GM18873 (cell line): Measurements from ENCODE around the gene PLEKHO2.

Experiments used
- ATAC-seq: cut with Tn5 transposase; IDR thresholded peaks from one replicate; pipeline ENCODE4 v1.9.1; 2021; ENCODE audit warnings: mild to moderate bottlenecking, moderate library complexity, moderate number of reproducible peaks; ENCODE audit not compliant: unreplicated experiment, low FRiP score

Gene PLEKHO2

DNA sequence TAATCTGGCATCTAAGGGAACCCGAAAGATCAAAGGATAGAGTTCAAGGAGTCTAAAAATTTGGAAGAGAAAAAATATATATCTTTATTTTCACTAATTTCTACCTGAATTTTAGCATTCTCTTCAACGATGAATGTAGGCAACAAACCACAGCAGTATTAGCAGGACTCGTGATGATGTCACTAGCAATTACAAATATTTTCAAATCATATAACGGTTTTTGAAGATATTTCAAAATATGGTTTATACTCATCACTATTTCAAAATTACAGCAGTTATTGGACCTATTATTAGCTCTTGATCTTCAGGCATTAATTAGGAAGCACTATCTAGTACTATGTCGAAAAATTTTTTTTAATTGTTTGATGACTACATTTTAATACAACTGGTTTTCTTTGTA lies 43.0 kb downstream of the PLEKHO2 start:
- no peak for ATAC-seq

- no peak for ATAC-seq
These were observed 46.6 kb downstream of the PLEKHO2 start for GRCh38 chr15:64888336-64888735.

DNA sequence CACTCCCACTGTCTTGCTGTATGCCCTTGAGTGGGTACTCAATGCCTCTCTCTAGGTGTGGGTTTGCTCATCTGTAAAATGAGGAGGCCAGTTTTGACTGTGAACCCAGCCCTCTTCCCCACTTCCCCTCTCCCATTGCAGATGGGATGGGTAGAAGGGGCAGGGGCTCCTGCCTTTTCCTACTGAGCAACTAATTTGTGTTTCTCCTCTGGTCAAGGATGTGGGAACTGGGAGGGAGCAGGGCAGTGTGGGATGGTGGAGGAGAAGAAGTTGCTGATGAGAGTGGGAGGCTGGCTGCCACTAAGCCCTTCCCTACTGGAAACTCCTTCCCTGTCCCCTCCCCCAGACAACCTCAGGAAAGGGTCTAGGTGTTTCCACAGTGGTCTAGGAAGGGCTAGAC lies 49.8 kb downstream of the PLEKHO2 start:
- ATAC-seq: no peak

GRCh38 chr15:64892847-64893403 lies 51.2 kb downstream of the PLEKHO2 start:
- no peak for ATAC-seq

- peak; percentile 55 for ATAC-seq
These were observed 52.0 kb downstream of the PLEKHO2 start for GRCh38 chr15:64893481-64894394.

- no peak for ATAC-seq
These were observed 52.8 kb downstream of the PLEKHO2 start for GRCh38 chr15:64894395-64895056.

DNA sequence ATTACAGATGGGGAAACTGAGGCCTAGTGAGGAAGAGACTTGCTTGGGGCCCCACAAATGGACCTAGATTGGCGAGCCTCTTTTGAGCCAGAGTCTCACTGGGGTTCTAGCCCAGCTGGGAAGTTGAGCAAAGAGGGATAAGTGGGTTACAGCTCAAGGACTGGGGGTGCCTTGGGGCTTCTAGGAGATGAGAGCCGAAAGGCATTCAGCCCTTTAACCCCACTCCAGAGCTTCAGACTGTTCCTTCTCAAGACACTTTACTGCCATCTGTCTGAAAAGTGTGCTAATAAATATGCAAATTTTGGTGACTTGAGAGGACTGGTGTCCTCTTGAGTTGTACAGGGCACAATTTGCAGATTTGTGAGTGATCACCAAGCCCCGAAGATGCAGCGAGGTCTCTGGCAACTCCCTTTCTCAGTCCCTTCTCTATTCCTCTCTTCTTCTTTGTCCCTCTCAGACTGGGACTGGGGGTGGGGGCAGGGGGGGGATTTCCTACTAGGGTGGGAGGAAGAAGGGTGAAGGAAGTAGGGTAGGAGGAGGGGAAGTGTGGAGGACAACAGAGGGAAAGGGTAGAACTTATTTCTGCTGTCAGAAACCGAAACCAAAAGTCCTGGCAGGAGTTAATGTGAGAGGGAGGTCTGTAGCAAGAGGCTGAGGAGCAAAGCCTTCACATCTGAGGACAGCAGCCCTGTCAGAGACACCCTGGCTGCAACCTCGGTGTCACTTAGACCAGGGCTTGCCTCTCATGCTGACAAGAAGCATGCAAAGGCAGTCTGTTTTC lies 53.8 kb downstream of the PLEKHO2 start:
- ATAC-seq: no peak

- no peak for ATAC-seq
These were observed 54.8 kb downstream of the PLEKHO2 start for GRCh38 chr15:64896371-64897069.

- ATAC-seq: no peak
These were observed 55.8 kb downstream of the PLEKHO2 start for GRCh38 chr15:64897345-64897985.

GRCh38 chr15:64898406-64898805 lies 56.7 kb downstream of the PLEKHO2 start:
- no peak for ATAC-seq

GRCh38 chr15:64901141-64901540 lies 59.4 kb downstream of the PLEKHO2 start:
- no peak for ATAC-seq

DNA sequence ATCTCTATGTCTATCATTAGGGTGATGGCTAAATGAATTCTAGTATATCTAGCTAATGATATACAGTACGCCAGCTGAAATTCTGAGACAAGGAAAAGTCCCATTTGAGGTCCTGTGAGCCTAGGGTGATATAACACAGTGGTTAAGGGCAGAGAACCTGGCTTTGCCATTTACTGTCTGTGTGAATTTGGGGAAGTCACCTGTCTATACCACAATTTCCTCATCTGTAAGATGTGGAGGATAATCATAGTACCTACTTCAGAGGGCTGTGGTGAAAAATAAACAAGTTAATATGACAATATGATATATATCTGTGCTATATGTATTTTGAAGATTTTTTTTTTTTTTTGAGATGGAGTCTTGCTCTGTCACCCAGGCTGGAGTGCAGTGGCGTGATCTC lies 60.2 kb downstream of the PLEKHO2 start:
- ATAC-seq: no peak

- no peak for ATAC-seq
These were observed 61.1 kb downstream of the PLEKHO2 start for GRCh38 chr15:64902863-64903262.

- ATAC-seq: no peak
These were observed 61.7 kb downstream of the PLEKHO2 start for GRCh38 chr15:64903326-64903950.

DNA sequence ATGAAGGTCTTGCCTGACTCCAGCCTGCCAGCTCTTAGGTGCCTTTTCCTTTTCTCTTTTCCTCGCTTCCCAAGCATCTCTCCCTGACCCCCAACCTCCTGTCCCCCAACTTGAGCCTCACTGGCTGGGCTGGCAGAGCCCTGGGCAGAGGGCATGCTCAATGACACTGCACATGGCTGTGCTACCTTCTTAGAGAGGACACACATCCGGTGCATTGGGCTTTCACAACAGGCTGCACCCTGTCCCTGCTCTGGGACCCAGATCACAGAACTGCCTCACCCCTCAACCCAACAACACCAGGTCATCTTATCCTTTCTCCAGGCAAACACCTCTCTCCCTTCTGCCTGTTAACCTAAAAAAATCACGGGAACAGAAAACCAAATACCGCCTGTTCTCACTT lies 62.5 kb downstream of the PLEKHO2 start:
- no peak for ATAC-seq

DNA sequence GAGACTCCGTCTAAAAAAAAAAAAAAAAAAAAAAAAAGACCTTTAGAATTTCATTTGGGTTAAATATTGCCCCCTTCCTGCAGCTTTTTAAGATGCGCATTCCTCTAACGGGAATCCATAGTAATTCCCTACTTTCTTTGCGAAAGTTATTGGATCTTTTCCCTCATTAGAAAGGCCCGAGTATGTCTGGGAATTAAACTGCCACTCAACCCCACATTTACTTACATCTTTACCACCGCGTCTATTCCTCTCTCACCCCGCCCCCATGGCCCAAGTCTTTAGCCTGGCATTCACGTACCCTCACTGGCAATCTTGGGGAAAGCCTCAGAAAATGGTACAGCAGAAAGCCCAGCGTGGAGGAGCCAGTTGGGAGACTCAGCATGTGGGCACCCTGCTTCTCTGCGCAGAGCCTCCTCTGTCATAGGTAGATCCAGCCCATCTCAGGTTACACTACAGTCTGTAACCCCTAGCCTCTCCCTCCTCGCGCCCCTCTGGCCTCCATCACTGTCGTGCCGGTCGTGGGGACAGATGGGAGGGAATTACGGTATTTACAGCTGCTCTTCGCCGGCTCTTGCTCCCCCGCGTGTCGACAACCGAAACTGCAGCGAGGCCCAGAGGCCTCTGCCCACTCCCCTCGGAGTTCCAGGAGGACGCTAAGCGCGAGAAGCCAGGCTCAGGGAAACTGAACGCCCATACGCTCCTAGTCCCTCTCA lies 63.6 kb downstream of the PLEKHO2 start:
- no peak for ATAC-seq

GRCh38 chr15:64905941-64906340 lies 64.2 kb downstream of the PLEKHO2 start:
- ATAC-seq: no peak

GRCh38 chr15:64906402-64906801 lies 64.7 kb downstream of the PLEKHO2 start:
- ATAC-seq: no peak

DNA sequence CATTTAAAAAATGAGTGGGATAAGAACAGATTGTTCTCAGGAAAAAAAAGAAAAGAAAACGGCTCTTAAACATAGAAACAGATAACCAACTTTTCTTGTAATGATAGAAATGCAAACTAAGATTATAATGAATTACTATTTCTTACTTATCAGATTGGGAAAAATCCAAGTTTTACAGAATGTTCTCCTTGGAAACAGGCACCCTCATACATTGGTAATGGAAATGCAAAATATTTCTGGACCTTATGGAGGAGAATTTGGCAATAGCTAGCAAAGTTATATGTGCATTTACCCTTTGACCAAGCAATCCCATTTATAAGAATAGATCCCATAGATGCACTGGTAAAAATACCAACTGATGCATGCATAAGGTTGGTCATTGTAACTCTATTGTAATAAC lies 66.3 kb downstream of the PLEKHO2 start:
- ATAC-seq: no peak
